GM18526 (cell line): ENCODE data around the gene HIVEP2.

Source experiments
- POLR2A ChIP-seq: IDR thresholded peaks from 3 replicates; pipeline ENCODE4 v1.6.1; 2011; ENCODE audit not compliant: insufficient read length; ENCODE audit errors: extremely low read depth

The HIVEP2 gene

GRCh38 chr6:142823256-142823902, 121.6 kb downstream of the HIVEP2 start:
- TF ChIP-seq POLR2A: no peak

- TF ChIP-seq POLR2A: no peak
These were observed 122.1 kb downstream of the HIVEP2 start for GRCh38 chr6:142822842-142823241.

GRCh38 chr6:142822383-142822782, 122.6 kb downstream of the HIVEP2 start:
- TF ChIP-seq POLR2A: no peak

- no peak for TF ChIP-seq POLR2A
These were observed 123.1 kb downstream of the HIVEP2 start for GRCh38 chr6:142821860-142822259.

GRCh38 chr6:142821164-142821716, 123.7 kb downstream of the HIVEP2 start:
- no peak for TF ChIP-seq POLR2A

- TF ChIP-seq POLR2A: no peak
These were observed 124.5 kb downstream of the HIVEP2 start for GRCh38 chr6:142820338-142821051.

- no peak for TF ChIP-seq POLR2A
These were observed 125.2 kb downstream of the HIVEP2 start for GRCh38 chr6:142819603-142820337.

- TF ChIP-seq POLR2A: no peak
These were observed 128.5 kb downstream of the HIVEP2 start for GRCh38 chr6:142816486-142816885.

- no peak for TF ChIP-seq POLR2A
These were observed 128.9 kb downstream of the HIVEP2 start for GRCh38 chr6:142816031-142816430.

GRCh38 chr6:142811923-142812322, 133.1 kb downstream of the HIVEP2 start:
- no peak for TF ChIP-seq POLR2A

GRCh38 chr6:142810952-142811514, 133.9 kb downstream of the HIVEP2 start:
- no peak for TF ChIP-seq POLR2A

GRCh38 chr6:142809947-142810346, 135.0 kb downstream of the HIVEP2 start:
- TF ChIP-seq POLR2A: no peak

- TF ChIP-seq POLR2A: no peak
These were observed 136.4 kb downstream of the HIVEP2 start for GRCh38 chr6:142808405-142809061.

- TF ChIP-seq POLR2A: no peak
These were observed 139.9 kb downstream of the HIVEP2 start for GRCh38 chr6:142805042-142805441.

GRCh38 chr6:142804490-142804889, 140.5 kb downstream of the HIVEP2 start:
- TF ChIP-seq POLR2A: no peak

- no peak for TF ChIP-seq POLR2A
These were observed 141.4 kb downstream of the HIVEP2 start for GRCh38 chr6:142803495-142804058.
